Activated CD8-positive, alpha-beta memory T cell treated with anti-CD3 and anti-CD28 coated beads for 4 hours (primary cell): ENCODE results near the gene MAPK4.

Experiments used
- DNase-seq, 2 donors: peaks; one replicate each; pipeline ENCODE4 v3.0.0-alpha.2; 2020; ENCODE audit warnings: low read depth in 2 of 2

Gene MAPK4

DNA sequence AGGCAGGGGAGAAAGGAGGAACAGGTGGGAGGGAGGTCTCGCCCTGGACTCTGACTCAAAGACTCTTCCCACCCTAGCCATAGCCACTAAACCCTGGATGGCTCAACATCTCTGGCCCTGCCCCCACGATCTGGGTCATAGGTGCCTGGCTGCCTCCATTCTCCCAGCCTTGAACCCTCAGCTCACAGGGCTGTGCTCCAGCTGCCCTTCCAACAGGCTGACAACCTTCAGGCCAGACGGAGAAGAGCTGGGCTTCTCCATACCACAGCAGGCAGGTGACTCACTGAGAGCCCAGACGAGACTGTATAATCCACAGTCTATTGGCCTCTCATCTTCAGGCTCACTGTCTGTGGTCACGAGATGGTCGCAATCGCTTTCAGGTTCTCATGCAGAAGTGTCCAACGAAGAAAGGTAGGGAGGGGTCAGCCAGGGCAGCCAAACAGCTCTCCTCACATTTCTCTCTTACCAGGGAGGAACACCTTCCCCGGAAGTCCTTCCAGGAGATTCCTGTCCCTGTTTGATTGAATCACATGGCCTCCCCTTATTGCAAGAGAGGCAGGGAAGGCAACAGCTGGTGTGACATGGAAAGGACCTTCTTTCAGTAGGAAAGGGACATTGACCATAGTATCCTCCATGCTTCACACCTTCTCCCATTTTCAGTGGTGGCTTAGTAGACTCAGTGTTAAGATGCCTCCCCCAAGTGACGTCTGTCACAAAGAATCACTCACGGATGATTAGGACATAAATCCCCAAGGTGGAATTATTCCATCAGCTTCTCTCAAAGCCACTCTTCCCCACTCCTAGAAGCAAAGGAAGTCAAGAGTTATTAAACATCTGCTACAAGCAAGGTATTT lies 159.8 kb downstream of the MAPK4 start:
- DNase-seq: no peak

DNA sequence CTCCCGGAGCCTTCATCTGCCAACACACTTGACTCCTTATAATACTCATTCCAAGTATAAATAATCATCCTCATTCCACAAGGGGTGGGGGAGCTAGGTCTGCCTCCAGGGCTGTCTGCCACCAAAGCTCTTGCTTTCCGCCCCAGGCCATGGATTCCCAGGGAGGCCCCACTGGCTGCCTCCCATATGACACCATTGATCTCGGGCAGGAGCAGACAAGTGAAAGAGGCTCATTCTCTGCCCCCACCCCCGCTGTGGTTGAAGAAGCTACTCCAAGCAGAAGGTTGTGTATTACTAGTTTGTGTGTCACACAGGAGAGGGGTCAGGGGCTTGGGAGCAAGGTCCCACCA lies 160.4 kb downstream of the MAPK4 start:
- no peak for DNase-seq

DNA sequence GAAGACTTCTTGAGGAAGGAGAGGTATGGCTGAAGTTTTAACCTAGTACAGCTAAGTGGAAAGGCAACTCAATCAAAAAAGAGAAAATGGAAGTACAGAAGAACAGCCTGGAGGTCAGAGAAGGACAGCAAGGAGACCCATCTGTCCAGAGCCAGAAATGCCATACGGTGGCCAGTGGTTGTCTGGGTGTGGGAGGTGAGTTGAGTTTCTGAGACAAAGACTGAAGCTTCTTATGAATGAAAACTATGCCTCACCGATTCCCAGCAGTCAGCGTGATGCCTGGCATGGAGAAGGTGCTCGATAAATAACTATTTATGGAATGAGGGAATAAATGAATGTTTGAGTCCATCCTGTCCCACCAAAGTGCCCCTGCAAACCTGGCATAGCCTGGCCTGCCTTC lies 161.1 kb downstream of the MAPK4 start:
- DNase-seq: no peak

DNA sequence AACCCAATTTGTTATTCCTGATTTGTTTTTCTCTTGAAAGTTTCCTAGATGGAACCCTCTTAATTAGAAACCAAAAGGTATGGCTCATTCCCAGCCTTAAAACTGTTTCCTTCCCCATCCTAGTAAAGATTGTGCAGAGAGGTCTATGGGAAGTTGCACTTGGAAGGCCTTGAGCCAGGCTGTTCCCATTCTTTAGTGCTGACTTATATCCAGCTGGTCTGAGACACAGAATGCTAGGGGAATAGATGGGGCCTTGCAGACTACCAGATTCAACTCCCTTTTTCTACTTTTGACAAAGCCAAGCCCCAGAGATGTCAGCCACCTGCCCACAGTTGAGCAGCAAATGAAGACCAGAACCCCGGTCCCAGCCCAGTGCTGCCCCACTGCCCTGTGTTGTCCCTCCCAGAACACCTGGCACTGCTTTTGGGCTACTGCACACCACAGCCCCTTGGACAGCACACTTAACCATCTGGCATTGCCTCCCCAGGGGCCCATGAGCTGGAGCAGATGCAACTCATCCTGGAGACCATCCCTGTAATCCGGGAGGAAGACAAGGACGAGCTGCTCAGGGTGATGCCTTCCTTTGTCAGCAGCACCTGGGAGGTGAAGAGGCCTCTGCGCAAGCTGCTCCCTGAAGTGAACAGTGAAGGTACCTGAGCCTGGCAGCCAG lies 161.7 kb downstream of the MAPK4 start:
- DNase-seq: no peak

DNA sequence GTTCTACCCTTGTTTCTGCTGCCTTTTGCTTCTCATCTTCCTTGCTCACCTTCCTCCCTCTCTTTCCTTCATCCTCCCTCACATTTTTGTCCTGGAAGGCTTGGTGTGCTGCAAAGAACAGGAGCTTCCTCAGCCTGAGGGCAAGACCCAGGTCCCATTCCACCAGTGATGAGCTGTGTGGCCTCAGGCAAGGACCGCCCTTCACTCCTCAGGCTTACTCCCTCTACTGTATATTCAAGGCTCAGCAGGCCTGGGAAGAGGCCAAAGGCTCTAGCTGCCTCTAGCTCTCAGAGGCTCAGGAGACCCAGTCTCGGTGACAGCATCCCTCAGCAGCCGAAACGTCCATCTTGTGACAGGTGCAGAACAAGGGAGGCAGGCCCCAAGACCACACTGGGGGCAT lies 162.4 kb downstream of the MAPK4 start:
- no peak for DNase-seq

DNA sequence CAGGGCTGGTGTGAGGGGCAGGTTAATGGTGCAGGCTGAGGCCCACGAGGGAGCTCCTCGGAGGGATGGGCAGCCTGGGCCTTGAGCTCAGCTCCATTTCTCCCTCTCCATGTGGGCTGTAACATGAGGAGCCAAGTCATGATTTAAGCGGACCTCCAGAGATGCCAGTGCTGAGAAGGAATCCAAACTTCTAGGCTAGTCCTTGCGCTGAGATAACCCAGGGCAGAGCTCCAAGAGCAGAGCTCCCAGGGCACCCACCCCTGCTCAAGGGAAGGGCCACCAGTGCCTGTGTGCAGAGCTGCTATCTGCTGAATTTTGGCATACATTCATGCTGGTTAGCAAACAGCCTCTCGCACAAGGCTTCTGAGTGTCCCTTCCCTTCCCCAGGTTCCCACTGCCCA lies 164.9 kb downstream of the MAPK4 start:
- DNase-seq: no peak

DNA sequence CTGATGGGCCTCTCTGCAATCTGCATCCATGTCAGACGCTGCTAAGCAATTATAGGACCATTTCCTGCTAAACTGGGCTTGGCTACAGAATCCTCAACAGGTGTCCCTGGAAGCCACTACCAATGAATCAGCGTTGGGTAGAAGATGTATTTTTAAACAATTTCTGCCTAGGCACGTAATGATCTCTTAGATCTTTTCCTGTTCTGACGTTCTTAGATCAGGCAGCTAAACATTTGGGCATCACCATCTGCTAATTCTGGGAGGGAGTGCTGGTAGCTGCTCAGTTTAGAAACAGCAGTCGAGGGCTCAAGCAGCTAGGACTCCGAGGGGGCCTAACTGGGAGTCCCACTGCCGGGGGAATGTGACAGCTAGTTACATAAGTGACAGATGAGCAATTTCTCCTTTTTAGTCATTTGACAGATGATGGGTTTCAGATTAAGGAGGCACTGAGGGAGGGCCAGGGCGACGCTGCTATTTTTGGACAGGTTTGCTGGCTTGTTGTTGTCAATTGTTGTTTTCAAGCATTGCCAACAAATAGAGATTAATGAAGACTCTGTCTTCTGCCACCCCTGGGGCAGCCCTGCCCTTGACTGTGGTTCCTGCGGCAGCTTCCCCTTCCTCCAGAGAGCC lies 167.2 kb downstream of the MAPK4 start:
- no peak for DNase-seq

DNA sequence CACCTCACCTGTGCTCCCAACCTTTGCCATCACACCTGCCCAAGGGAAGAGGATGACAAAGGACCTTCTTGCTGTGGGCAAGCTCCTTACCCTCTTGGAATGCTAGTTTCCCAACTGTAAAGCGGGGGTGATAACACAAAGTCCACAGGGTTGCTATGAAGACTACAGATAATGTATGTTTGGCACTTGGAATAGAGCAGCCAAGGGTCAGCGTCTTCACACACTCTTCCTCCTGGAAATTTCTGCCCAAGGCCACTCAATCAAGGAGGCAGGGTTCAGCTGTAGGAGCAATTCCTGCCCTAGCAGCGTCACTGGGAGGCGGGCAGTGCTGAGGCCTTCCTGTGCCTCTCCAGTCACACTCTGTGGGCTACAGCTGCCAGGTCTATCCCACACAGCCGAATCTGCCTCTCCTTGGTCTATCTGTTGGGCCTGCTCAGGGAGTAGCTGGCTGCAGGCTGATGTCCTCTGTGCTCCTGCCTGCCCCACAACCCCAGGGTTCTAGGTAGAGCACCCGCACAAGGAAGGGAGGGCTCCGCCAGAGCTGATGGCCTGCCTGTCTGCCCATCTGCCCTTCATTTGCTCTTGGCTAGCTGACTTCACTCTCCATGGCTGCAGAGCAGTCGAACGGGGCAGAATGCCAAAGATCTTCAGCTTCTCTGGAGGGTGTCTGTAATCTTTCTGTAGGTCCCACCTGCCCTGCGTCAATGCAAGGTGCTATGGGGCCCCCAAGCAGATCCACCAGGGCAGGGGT lies 168.0 kb downstream of the MAPK4 start:
- DNase-seq: no peak

DNA sequence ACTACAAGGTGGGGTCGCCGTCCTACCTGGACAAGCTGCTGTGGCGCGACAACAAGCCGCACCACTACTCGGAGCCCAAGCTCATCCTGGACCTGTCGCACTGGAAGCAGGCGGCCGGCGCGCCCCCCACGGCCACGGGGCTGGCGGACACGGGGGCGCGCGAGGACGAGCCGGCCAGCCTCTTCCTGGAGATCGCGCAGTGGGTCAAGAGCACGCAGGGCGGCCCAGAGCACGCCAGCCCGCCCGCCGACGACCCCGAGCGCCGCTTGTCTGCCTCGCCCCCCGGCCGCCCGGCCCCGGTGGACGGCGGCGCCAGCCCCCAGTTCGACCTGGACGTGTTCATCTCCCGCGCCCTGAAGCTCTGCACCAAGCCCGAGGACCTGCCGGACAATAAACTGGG lies 169.5 kb downstream of the MAPK4 start:
- no peak for DNase-seq

DNA sequence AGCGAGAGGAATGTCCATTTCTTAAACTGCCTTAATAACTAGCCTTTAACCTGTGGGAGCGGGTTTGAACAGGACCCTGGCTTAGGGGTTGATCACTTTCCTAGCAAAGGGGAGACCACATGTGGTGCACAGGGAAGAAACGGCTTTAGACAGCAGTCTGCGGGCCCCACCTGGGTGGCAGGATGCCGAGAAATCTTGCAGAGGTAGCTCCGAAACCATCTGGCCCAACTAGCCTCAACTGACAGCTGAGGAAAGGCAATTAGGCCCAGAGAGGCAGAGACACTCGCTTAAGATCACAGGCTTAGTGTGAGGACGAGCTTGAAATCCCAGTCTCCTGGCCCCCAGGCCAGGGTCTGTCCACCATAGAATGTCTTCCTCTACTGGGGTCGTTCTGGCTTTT lies 170.1 kb downstream of the MAPK4 start:
- no peak for DNase-seq

DNA sequence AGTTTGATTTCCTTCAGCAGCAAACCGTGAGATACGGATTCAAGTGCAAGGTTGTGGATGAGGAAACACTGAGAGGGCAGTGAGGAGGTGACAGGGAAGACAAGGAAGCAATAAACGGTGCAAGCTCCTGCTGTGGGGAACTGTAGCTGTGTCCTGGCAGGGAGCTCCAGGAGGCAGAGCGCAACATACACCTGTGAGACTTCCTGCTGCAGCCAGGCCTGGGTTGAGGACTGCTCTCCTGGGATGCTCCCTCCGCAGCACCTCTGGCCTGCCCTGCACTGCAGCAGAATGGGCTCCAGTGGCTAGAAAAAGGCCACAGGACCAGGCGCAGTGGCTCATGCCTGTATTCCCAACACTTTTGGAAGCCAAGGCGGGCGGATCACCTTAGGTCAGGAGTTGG lies 174.5 kb downstream of the MAPK4 start:
- DNase-seq: no peak

DNA sequence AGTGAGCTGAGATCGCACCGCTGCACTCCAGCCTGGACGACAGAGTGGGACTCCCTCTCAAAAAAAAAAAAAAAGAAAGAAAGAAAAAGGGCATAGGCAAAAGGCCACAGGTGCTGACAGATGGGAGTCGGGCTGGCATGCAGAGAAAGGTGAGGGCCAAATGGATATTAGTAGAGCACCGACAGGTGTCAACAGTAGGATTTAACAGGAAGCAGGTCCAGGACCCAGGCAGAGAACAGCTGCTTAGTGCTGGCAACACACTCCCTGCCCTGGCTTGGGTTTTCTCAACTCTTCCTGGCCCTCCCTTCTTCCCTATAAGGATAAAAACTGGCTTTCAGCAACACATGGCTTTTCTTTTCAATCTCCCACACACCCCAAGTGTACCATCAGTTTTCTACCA lies 175.0 kb downstream of the MAPK4 start:
- no peak for DNase-seq

DNA sequence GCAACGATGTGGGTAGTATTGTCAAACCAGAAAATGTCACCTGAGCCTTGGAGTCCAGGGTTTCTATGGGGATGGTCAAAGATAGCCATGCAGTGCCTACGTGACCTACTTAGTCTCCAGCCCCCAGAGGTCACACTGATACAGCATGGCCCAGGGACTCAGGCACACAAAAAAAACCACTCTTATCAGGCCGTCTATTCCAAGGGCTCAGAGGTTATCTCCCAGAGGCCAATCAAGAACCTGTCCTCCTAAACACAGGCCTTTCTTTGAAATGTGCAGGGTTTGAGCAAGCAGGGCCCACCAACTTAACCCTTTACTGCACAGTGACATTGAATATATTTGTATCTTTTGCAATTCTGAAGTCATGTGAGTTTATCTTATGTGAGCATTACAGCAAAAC lies 177.2 kb downstream of the MAPK4 start:
- no peak for DNase-seq

DNA sequence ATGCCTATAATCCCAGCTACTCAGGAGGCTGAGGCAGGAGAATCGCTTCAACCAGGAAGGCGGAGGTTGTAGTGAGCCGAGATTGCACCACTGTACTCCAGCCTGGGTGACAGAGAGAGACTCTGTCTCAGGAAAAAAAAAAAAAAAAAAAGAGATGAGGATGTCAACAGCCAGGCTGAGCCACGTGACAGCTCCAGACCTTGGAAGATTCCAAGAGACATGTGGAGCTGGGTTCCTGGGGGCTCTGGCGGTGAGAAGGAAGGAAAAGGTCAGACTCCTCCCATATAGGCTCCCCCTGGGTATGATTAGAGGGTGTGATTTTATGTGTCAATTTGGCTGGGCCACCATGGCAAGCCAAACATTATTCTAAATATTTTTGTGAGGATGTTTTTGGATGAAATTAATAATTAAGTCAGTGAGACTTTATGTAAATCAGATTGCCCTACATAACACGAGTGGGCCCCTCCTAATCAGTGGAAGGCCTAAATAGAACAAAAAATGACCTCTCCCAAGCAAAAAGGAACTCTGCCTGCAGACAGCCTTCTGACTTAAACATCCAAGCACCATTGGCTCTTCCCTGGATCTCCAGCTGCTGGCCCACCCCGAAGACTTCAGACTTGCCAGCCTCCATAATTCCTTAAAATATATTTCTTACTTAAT lies 178.3 kb downstream of the MAPK4 start:
- no peak for DNase-seq

DNA sequence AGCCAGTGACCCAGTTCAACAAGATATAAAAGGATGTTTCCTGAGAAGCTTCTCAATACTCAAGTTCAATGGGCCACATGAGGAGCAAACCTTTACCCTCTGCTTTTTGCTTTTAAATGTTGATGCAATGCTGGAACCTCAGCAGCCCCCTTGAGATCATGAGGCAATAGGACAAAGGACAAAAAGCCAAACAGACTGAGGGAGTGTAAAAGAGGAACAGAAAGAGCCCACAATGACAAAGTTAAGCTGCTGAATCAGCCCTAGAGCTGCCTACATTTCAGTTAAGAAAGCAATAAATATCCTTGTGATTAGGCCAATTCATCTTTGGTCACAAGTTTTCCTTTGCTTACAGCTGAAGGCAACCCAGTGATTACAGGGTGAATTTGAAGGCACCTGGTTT lies 183.1 kb downstream of the MAPK4 start:
- DNase-seq: no peak

DNA sequence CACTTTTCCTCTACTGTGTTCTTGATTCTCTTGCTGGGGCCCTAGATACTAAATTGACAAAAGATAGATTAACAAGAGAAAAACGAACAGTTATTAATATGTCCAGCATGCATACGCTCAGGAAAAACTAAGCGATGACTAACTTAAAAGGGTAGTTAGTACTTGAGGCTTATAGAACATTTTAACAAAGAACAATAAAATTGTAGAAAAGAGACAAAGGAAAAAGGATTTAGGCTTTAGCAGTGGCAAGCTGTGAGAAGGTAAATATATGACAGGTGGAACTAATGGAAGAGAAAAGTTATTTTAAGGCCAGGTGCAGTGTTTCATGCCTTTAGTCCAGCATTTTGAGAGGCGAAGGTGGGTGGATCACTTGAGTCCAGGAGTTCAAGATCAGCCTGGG lies 184.4 kb downstream of the MAPK4 start:
- no peak for DNase-seq

DNA sequence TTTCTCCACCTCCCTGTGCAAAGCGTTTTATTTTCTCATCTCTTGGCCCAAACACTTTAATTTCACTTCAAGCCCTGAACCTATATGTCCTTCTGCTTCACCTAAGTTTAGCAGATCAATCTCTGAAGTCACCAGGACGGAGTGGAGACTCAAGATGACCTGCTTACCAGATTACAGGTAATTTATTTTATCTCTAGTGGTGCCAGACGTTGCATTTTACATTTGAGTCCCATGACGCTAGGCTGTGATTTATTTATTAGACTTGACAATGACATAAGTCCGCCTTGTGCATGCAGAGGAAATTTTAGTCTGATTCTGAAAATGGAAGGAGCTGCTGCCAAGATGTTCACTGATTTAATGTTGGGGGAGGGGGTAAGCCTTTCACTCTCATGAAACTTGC lies 186.1 kb downstream of the MAPK4 start:
- DNase-seq: no peak

DNA sequence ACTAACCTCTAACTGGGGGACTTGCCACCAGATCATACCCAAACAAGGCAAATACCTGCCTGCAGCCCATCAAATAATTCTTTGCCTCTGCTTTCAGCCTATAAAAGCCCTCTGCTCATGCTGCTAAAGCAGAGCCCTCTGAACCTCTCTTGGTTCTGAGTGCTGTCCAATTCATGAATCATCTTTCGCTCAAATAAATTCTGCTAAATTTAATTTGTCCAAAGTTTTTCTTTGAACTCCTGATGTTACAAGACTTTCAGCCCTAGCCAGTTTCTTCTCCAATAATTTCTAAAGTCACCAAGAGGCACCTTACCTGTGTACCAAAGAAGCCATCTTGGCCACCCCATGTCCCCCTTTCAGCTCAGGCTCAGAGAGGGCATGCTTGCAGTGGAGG lies 188.0 kb downstream of the MAPK4 start:
- DNase-seq: no peak

DNA sequence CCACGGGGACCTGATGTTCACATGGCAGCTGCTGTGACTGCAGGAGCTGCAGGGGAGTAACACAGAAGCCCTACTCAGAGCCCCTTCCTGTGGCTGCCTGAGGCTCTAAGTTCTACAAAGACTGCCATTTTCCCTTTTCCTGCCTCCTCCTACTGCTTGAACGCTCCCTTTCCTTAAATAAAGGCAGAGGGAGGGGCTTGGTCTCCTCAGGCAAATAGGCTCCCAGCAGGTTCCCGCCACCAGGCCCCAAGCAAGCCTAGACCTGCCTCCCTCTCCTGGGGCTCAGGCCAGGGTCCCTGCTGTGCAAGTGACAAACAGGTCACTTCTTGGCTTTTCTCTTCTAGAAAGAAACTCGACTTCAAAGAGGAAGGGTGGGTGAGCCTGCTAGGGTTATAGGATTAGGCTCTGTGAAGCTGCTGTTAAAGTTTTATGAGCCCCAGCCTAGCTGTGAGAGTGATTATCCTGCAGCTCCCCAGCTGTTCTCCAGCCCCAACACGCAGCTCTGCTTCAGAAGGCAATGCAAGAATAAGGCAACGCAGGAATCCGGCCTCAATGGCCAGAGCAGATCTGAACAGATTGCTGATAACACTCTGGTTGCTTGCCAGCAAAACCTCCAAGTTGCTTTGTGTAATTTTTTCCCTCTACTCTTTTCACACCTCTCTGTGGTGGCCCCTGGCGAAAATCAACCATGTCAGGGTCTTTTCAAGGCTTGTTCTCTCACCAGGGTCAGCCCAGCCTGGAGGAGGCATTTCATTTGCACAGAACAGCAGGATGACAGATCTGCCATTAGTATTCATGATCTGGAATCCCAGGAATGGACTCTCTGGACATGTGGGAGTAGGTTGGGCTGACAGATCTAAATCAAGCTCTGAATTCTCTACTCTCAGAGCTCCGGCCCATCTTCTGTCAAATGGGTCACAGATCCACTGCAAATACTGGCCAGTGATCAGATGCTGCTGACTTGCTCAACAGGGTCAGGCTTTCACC lies 188.6 kb downstream of the MAPK4 start:
- DNase-seq: no peak

DNA sequence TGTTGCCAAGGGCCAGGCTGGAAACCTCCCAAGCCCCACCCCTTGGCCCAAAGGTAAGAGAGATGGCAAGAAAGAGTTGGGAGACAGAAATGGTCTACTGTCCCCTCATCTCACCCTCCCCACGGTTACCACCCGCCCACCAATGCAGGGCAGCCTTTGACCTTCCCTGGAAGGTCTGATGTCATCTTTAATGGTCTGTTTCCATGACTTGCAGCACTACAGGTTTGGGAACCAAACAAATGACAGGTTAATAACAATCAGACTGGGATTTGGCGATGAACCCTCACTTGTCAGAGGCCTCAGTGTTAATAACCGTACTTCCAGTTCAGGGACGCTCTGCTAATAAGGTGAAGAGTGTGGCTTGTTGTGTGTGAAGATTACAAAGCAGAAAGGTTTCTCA lies 189.5 kb downstream of the MAPK4 start:
- no peak for DNase-seq

DNA sequence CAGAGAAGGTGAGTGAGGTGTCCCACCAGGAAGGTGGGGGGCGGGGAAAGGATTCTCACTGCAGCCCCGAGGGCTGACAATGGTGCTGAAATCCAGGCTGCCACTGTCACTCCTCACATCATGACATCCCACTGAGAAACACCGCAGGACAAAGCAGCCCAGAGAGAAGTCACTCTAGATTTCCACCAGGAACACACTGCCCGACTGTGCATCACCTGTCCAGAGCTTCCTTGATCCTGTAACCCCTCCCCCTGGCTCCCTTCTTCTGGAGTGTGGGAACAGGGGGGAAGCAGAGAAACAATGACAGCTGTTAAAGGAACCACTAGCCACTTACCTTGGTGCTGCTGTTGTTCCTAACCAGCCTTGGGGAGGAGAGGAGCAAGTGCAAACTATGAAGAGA lies 190.1 kb downstream of the MAPK4 start:
- DNase-seq: no peak
